Mucosa of descending colon (tissue), 3 donors: ENCODE measurements around the gene MORN1. TPM values are rescaled to one million over a fixed set of nuclear protein-coding genes. Genes with fewer than 3 reads are reported as not detected.

Experiments used
- ATAC-seq: fragments of 200-7000 bp; cut with Tn5 transposase; one replicate; pipeline ENCODE4 v1.9.1; 2020; ENCODE audit warnings: mild to moderate bottlenecking, moderate library complexity
- DNase-seq, 3 donors: peaks; one replicate each; pipeline ENCODE4 v3.0.0-alpha.2; 2020
- H3K36me3 ChIP-seq: fragments of 200-600 bp; one replicate; pipeline ENCODE4 v1.8.0; 2021; ENCODE audit warnings: low read depth, mild to moderate bottlenecking
- H3K4me1 ChIP-seq: fragments of 200-600 bp; one replicate; pipeline ENCODE4 v1.8.0; 2021; ENCODE audit warnings: low read depth, mild to moderate bottlenecking
- H3K4me3 ChIP-seq: fragments of 200-600 bp; one replicate; pipeline ENCODE4 v1.8.0; 2021; ENCODE audit warnings: mild to moderate bottlenecking
- H3K9me3 ChIP-seq: fragments of 200-600 bp; one replicate; pipeline ENCODE4 v1.8.0; 2021; ENCODE audit warnings: mild to moderate bottlenecking
- intact Hi-C, 2 donors: fragments of 100-400 bp; cut with DNase I in 1 of 2; cut with micrococcal nuclease in 1 of 2; formaldehyde crosslinking; loops; one replicate each; pipeline versions ENCODE4 v1.11.0 to v1.11.1; 2022; cut with DNase I, micrococcal nuclease
- total RNA-seq, 3 donors: library from RNA; stranded (reverse); fragmentation: NEBNext Ultra II Directional in 2 of 3; extraction: Animal tissue kit (Norgen Biotek cat#: 25700) in 2 of 3; gene quantifications; one replicate each; pipeline versions ENCODE4 v1.2.1 to v1.2.4, GENCODE V29; 2021 to 2023
- TF ChIP-seq, protein P1 (sequence below): fragments of 200-600 bp; IDR thresholded peaks from one replicate; pipeline ENCODE4 v1.8.0; 2022; ENCODE audit warnings: antibody characterized with exemption, mild to moderate bottlenecking
- donor health status: DM: no; HTN: no; CAD: no; lungs with moderate emphysema.
- donor health status: DM: no; HTN: no; CAD: no.
- donor health status: DM: no; HTN: yes; CAD: no.

MORN1 gene
- total RNA-seq, 3 donors from 2014 or later, result 13.1 to 17.4 (median 13.4) TPM

DNA sequence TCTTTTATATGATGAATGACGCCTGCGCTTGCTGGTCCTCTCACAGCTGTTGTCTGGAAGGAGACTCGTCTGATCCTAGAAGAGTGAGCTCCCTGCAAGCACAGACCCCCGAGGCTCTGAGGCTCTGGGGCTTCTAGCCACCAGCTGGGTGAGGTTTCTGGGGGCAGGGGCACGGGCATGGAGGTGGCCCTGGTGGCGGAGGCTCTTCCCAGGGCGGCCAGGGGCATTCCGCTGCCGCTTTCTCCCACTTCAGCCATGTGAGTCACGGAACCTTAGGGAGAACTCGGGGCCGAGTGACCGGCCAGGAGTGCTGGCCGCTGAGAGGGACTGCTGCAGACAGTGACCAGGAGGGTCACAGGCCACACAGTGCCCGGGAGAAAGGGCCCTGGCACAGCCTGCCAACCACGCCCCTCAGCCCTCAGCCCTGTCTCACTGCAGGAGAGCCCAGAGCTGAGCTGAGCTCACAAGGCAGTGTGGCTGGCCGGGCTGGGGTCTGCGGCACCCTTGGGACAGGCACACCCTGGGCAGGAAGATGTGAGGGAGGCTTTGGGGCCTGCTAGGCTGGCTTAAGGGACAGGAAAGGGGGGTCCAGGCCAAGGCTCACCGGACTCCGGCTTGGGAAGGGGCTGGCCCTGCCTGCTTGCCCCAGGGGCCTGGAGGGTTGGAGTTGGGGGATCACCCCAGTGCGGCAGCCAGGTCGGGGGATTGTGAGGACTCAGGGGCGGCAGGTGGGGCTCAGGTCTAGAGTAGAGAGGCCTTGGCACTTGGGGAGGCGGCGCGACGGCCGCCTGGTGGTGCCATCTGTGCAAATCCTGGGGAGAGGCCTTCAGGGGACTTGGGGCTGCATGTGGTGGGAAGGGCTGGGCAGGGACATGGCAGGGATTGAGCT, 35.7 kb downstream of the MORN1 start:
- intact Hi-C loops, result no loop called here
- Histone ChIP-seq H3K36me3 (no peaks in the 10 kb centered on the region), H3K4me3 (no peak overlapping the region), H3K9me3 (no peaks in the 10 kb centered on the region), H3K4me1 (no peaks in the 10 kb centered on the region)
- DNase-seq (peak in 2 of 3 donors; percentile 22 to 42), ATAC-seq (no peak)
- TF ChIP-seq, protein P1, sequence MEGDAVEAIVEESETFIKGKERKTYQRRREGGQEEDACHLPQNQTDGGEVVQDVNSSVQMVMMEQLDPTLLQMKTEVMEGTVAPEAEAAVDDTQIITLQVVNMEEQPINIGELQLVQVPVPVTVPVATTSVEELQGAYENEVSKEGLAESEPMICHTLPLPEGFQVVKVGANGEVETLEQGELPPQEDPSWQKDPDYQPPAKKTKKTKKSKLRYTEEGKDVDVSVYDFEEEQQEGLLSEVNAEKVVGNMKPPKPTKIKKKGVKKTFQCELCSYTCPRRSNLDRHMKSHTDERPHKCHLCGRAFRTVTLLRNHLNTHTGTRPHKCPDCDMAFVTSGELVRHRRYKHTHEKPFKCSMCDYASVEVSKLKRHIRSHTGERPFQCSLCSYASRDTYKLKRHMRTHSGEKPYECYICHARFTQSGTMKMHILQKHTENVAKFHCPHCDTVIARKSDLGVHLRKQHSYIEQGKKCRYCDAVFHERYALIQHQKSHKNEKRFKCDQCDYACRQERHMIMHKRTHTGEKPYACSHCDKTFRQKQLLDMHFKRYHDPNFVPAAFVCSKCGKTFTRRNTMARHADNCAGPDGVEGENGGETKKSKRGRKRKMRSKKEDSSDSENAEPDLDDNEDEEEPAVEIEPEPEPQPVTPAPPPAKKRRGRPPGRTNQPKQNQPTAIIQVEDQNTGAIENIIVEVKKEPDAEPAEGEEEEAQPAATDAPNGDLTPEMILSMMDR, result no peak

DNA sequence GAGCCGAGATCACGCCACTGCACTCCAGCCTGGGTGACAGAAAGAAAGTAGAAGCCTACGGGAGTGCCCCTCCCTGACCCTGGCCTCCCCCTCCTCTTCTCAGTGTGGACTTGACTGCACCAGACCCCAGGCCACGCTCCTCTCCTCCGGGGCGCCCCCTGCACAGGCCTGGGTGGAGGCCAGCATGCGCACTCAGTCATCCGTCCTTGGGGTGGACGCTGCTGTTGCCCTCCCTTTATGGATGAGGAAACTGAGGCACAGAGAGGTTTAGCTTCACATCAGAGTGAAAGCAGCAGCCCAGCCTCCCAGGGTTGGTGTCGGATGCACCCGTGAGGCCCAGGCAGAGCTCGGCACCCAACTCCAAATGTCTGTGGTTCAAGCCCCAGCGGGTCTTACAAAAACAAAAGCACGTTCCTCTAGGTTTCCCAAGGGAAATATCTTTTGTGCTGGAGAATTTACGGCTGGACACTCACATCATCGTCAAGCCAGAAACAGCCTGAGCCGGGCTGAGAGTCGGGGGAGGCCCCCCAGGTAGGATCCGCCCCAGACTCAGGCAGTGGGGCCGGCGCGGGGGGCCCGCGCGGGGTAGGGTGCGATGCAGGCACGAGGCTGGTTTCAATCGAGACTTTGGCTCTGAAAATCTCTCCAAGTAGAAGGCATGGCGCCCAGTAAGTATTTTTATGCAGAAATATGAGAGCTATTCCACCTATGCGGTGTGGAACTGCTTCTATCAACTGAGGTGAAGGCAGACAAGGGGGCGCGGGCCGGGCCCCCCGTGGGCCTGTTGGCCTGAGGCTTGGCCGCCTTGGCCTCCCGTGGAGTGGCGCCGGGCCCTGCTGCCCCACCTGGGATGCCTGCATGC, 36.6 kb downstream of the MORN1 start:
- Histone ChIP-seq H3K9me3 (no peaks in the 10 kb centered on the region), H3K4me1 (no peaks in the 10 kb centered on the region), H3K4me3 (no peak overlapping the region), H3K36me3 (no peaks in the 10 kb centered on the region)
- intact Hi-C loops, result no loop called here
- peak in 1 of 3 donors; percentile 16 for DNase-seq
- ATAC-seq, result no peak
- TF ChIP-seq, protein P1, result no peak

DNA sequence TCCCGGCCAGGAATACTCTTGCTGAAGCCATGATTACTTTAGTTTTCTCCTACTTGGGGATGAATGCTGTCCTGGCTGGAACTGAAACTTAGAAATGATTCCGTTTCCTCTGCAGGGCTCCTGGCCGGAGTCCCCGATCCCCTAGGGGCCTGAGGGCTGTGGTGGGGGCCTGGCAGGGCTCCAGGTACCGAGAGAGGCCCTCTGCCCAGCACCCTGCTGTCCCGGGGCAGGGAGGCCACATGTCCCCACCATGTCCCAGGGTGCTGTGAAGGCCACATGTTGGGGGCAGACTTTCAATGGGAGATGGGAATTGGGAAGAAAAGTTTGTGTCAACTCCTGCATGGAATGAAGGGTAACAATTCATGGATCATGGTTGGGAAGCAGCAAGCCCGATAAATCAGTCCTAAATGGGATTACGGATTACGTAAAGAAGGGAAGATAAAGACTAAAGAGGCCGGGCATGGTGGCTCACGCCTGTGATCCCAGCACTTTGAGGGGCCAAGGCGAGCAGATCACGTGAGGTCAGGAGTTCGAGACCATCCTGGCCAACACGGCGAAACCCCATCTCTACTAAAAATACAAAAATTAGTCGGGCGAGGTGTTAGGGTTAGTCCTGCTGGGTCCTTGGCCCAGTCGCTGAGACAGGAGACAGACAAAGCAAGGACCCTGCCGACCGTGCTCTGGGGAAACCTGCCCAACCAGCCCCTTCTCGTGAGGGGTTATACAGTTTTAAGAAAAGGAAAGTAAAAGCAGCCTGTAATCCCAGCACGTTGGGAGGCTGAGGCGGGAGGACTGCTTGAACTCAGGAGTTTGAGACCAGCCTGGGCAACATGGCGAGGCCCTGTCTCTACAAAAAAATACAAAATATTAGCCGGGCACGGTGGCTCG, 37.6 kb downstream of the MORN1 start:
- no peaks in the 10 kb centered on the region for H3K4me1 ChIP-seq
- intact Hi-C loops, result no loop called here
- H3K36me3 ChIP-seq, result no peaks in the 10 kb centered on the region
- TF ChIP-seq, protein P1, result no peak
- H3K4me3 ChIP-seq, result no peak overlapping the region
- H3K9me3 ChIP-seq, result no peaks in the 10 kb centered on the region
- no peak for ATAC-seq
- peak in 2 of 3 donors; percentile 12 to 30 for DNase-seq

DNA sequence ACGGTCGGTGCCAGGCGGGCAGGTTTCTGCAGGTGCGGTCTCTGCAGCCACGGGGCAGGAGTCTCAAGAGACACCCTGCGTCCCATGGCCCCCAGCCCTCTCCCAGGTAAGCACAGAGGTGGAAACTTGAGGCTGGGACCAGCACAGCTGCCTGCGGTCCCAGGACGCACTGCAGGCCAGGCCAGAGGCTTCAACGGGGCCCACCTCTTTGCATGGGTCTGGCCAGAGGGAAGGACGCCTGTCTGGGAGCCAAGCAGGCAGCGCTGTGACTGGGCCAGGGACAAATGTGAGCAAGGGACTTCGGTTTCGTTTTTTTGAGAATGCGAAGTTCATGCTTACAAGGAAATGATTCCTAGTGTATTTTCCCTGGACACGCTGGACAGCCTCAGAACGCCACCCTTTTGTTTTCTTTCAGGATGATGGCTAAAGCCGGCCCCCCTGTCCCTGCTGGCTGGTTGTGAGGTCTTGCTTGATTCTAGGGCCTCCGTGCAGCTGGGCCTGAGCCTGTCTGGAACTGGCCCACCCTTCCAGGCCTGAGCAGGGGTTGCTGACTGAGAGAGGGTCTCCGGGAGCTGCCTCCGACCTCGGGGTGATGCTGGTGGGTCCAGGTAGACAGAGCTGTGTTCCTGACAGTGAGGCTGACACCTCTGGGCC, 38.3 kb downstream of the MORN1 start:
- no peaks in the 10 kb centered on the region for H3K4me1 ChIP-seq
- H3K36me3 ChIP-seq, result no peaks in the 10 kb centered on the region
- intact Hi-C loops, result no loop called here
- peak in 2 of 3 donors; percentile 18 to 34 for DNase-seq
- peak; percentile 27 for ATAC-seq
- TF ChIP-seq, protein P1, result no peak
- no peak overlapping the region for H3K4me3 ChIP-seq
- H3K9me3 ChIP-seq, result no peaks in the 10 kb centered on the region
